ENCODE measurements around the gene OXSR1. TPM values are rescaled to one million over a fixed set of nuclear protein-coding genes. Genes with fewer than 3 reads are reported as not detected.

OXSR1 gene
- total RNA-seq, 4 donors from 2014 or later, result 12.9 to 45.6 (median 39.5) TPM

DNA sequence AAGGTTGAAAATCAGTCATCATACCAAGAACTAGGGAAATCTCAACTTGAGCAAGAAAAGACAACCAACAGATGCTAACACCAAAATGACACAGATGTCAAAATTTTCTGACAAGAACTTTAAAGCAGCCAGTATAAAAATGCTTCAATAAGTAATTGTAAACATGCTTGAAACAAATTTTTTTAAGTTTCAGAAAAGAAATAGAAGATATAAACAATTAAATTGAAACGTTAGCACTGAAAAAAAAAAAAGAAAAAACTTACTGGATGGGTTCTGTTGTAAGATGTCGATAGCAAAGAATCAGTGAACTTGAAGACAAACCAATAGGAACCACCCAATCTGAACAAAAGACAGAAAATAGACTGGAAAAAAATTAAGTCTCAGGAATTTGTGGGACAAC, 18.8 kb upstream of the OXSR1 start:
- intact Hi-C loops (cut with DNase I; ENCODE audit: low total_unique reads), result no loop called here
- Histone ChIP-seq H3K4me1 (no peaks in the 10 kb centered on the region), H3K27me3 (no peaks in the 10 kb centered on the region), H3K4me3 (no peak overlapping the region), H3K36me3 (no peaks in the 10 kb centered on the region), H3K9me3 (no peaks in the 10 kb centered on the region), H3K27ac (no peak overlapping the region)
- TF ChIP-seq, protein P1, sequence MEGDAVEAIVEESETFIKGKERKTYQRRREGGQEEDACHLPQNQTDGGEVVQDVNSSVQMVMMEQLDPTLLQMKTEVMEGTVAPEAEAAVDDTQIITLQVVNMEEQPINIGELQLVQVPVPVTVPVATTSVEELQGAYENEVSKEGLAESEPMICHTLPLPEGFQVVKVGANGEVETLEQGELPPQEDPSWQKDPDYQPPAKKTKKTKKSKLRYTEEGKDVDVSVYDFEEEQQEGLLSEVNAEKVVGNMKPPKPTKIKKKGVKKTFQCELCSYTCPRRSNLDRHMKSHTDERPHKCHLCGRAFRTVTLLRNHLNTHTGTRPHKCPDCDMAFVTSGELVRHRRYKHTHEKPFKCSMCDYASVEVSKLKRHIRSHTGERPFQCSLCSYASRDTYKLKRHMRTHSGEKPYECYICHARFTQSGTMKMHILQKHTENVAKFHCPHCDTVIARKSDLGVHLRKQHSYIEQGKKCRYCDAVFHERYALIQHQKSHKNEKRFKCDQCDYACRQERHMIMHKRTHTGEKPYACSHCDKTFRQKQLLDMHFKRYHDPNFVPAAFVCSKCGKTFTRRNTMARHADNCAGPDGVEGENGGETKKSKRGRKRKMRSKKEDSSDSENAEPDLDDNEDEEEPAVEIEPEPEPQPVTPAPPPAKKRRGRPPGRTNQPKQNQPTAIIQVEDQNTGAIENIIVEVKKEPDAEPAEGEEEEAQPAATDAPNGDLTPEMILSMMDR (IDR thresholded peaks at IDR 0.05), result no peak
- TF ChIP-seq POLR2A (IDR thresholded peaks at IDR 0.05), result no peak
- no peak for DNase-seq

GRCh38 chr3:38147421-38147820, 17.9 kb upstream of the OXSR1 start:
- DNase-seq, result no peak
- H3K4me3 ChIP-seq, result no peak overlapping the region
- no peak overlapping the region for H3K27ac ChIP-seq
- H3K36me3 ChIP-seq, result no peaks in the 10 kb centered on the region
- no peaks in the 10 kb centered on the region for H3K4me1 ChIP-seq
- intact Hi-C loops (cut with DNase I; ENCODE audit: low total_unique reads), result no loop called here
- H3K27me3 ChIP-seq, result no peaks in the 10 kb centered on the region
- TF ChIP-seq, protein P1 (IDR thresholded peaks at IDR 0.05), result no peak
- no peak for TF ChIP-seq POLR2A (IDR thresholded peaks at IDR 0.05)
- no peaks in the 10 kb centered on the region for H3K9me3 ChIP-seq

GRCh38 chr3:38148311-38148882, 16.9 kb upstream of the OXSR1 start:
- intact Hi-C loops (cut with DNase I; ENCODE audit: low total_unique reads), result no loop called here
- H3K27me3 ChIP-seq, result no peaks in the 10 kb centered on the region
- no peak overlapping the region for H3K27ac ChIP-seq
- no peaks in the 10 kb centered on the region for H3K4me1 ChIP-seq
- DNase-seq, result no peak
- H3K36me3 ChIP-seq, result no peaks in the 10 kb centered on the region
- H3K9me3 ChIP-seq, result no peaks in the 10 kb centered on the region
- no peak overlapping the region for H3K4me3 ChIP-seq
- TF ChIP-seq, protein P1 (IDR thresholded peaks at IDR 0.05), result no peak
- TF ChIP-seq POLR2A (IDR thresholded peaks at IDR 0.05), result no peak

GRCh38 chr3:38149708-38150107, 15.6 kb upstream of the OXSR1 start:
- Histone ChIP-seq H3K36me3 (no peaks in the 10 kb centered on the region), H3K4me1 (no peaks in the 10 kb centered on the region), H3K4me3 (no peak overlapping the region), H3K27me3 (no peaks in the 10 kb centered on the region), H3K9me3 (no peaks in the 10 kb centered on the region), H3K27ac (no peak overlapping the region)
- no peak for TF ChIP-seq POLR2A (IDR thresholded peaks at IDR 0.05)
- TF ChIP-seq, protein P1 (IDR thresholded peaks at IDR 0.05), result no peak
- intact Hi-C loops (cut with DNase I; ENCODE audit: low total_unique reads), result no loop called here
- DNase-seq, result no peak

DNA sequence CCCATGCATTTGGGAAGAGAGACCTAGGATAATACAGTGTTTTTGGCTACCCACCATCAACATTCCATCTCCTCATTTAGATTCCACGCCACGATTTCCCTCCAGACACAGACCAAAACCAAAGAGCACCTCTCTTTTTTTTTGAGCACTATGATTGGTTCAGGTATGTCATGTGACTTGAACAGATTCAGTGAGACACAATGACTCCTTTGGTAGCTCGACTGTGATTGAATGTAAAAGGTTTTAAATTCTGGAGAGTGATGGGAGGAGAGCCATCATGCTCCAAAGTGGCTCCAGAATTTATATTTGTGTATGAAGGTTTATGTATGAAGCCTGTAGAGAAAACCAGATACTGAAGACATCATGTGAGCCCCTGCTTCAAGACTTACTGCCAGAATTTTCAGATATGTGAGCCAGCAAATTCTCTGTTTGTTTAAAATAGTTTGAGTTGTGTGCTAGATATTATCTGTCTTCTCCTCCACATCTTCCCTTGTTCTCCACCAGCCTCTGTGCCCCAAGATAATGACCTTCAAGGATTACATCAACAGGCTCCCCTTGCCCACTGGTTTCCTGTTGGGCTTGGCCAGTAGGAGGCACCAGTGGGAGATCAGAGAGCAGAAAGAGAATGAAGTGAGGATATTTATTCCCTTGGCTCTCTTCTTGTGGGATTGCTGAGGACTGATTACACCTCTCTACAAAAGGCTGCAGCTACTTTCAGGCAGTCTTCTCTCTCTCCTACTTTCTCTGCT, 14.4 kb upstream of the OXSR1 start:
- Histone ChIP-seq H3K4me3 (no peak overlapping the region), H3K9me3 (no peaks in the 10 kb centered on the region), H3K36me3 (no peaks in the 10 kb centered on the region), H3K27ac (no peak overlapping the region), H3K27me3 (no peaks in the 10 kb centered on the region), H3K4me1 (no peaks in the 10 kb centered on the region)
- TF ChIP-seq, protein P1 (IDR thresholded peaks at IDR 0.05), result no peak
- TF ChIP-seq POLR2A (IDR thresholded peaks at IDR 0.05), result no peak
- intact Hi-C loops (cut with DNase I; ENCODE audit: low total_unique reads), result no loop called here
- DNase-seq, result no peak

Measured in uterus (tissue), 4 donors.